Activated T-cell treated with anti-CD3 and anti-CD28 coated beads, Interleukin-2, amount 50 U/mL, for 24 hours (primary cell): ENCODE data around the gene ID2.

Experiments
- DNase-seq: peaks from one replicate; pipeline ENCODE4 v3.0.0-alpha.2; 2020
- H3K27ac Mint-ChIP-seq: 2 replicates; pipeline ENCODE4 v1.8.0; 2020; ENCODE audit warnings: mild to moderate bottlenecking, mixed read lengths
- H3K27me3 Mint-ChIP-seq: 2 replicates; pipeline ENCODE4 v1.8.0; 2020; ENCODE audit warnings: mixed read lengths
- H3K36me3 Mint-ChIP-seq: 2 replicates; pipeline ENCODE4 v1.8.0; 2020; ENCODE audit warnings: low read depth, mixed read lengths
- H3K4me1 Mint-ChIP-seq: 2 replicates; pipeline ENCODE4 v1.8.0; 2020; ENCODE audit warnings: low read depth, mixed read lengths
- H3K4me3 Mint-ChIP-seq: 2 replicates; pipeline ENCODE4 v1.8.0; 2020; ENCODE audit warnings: mild to moderate bottlenecking, moderate library complexity, mixed read lengths
- H3K9me3 Mint-ChIP-seq: 2 replicates; pipeline ENCODE4 v1.8.0; 2020; ENCODE audit warnings: mixed read lengths

ID2 gene

GRCh38 chr2:8656811-8657210 lies 25.0 kb upstream of the ID2 start:
- no peaks in the 10 kb centered on the region for H3K36me3 Mint-ChIP-seq
- no peak overlapping the region for H3K4me3 Mint-ChIP-seq
- peaks cover 9% of the 10 kb centered on the region for H3K27me3 Mint-ChIP-seq
- no peaks in the 10 kb centered on the region for H3K9me3 Mint-ChIP-seq
- no peak overlapping the region for H3K27ac Mint-ChIP-seq
- no peak for DNase-seq
- H3K4me1 Mint-ChIP-seq, result peaks cover 15% of the 10 kb centered on the region

- Mint-ChIP-seq H3K27me3 (peaks cover 9% of the 10 kb centered on the region), H3K9me3 (no peaks in the 10 kb centered on the region), H3K27ac (peak overlapping the region; percentile 65), H3K36me3 (no peaks in the 10 kb centered on the region), H3K4me1 (peaks cover 18% of the 10 kb centered on the region), H3K4me3 (no peak overlapping the region)
- no peak for DNase-seq
Measured at GRCh38 chr2:8657423-8658062, 24.3 kb upstream of the ID2 start.

- H3K27me3 Mint-ChIP-seq, result peaks cover 9% of the 10 kb centered on the region
- H3K27ac Mint-ChIP-seq, result no peak overlapping the region
- no peaks in the 10 kb centered on the region for H3K36me3 Mint-ChIP-seq
- no peak overlapping the region for H3K4me3 Mint-ChIP-seq
- peak; percentile 26 for DNase-seq
- peaks cover 23% of the 10 kb centered on the region for H3K4me1 Mint-ChIP-seq
- no peaks in the 10 kb centered on the region for H3K9me3 Mint-ChIP-seq
Measured at GRCh38 chr2:8658064-8658862, 23.6 kb upstream of the ID2 start.

GRCh38 chr2:8659092-8659734 lies 22.6 kb upstream of the ID2 start:
- Mint-ChIP-seq H3K4me1 (peaks cover 30% of the 10 kb centered on the region), H3K36me3 (no peaks in the 10 kb centered on the region), H3K4me3 (no peak overlapping the region), H3K9me3 (no peaks in the 10 kb centered on the region), H3K27me3 (peaks cover 9% of the 10 kb centered on the region), H3K27ac (peak overlapping the region; percentile 6)
- peak; percentile 25 for DNase-seq

- Mint-ChIP-seq H3K27me3 (peaks cover 9% of the 10 kb centered on the region), H3K9me3 (no peaks in the 10 kb centered on the region), H3K27ac (peak overlapping the region; percentile 18), H3K4me3 (no peak overlapping the region), H3K36me3 (no peaks in the 10 kb centered on the region), H3K4me1 (peaks cover 36% of the 10 kb centered on the region)
- peak; percentile 20 for DNase-seq
Measured at GRCh38 chr2:8659735-8660492, 21.9 kb upstream of the ID2 start.

GRCh38 chr2:8661235-8661634 lies 20.6 kb upstream of the ID2 start:
- no peak overlapping the region for H3K4me3 Mint-ChIP-seq
- H3K4me1 Mint-ChIP-seq, result peaks cover 39% of the 10 kb centered on the region
- DNase-seq, result peak; percentile 13
- no peak overlapping the region for H3K27ac Mint-ChIP-seq
- no peaks in the 10 kb centered on the region for H3K36me3 Mint-ChIP-seq
- peaks cover 5% of the 10 kb centered on the region for H3K27me3 Mint-ChIP-seq
- H3K9me3 Mint-ChIP-seq, result no peaks in the 10 kb centered on the region

- H3K4me3 Mint-ChIP-seq, result no peak overlapping the region
- no peak for DNase-seq
- no peaks in the 10 kb centered on the region for H3K36me3 Mint-ChIP-seq
- H3K4me1 Mint-ChIP-seq, result peaks cover 35% of the 10 kb centered on the region
- no peak overlapping the region for H3K27ac Mint-ChIP-seq
- peaks cover 5% of the 10 kb centered on the region for H3K27me3 Mint-ChIP-seq
- H3K9me3 Mint-ChIP-seq, result no peaks in the 10 kb centered on the region
Measured at GRCh38 chr2:8661736-8662135, 20.1 kb upstream of the ID2 start.

GRCh38 chr2:8662239-8662879 lies 19.5 kb upstream of the ID2 start:
- Mint-ChIP-seq H3K36me3 (no peaks in the 10 kb centered on the region), H3K4me1 (peaks cover 30% of the 10 kb centered on the region), H3K9me3 (no peaks in the 10 kb centered on the region), H3K27ac (no peak overlapping the region), H3K27me3 (peaks cover 4% of the 10 kb centered on the region), H3K4me3 (no peak overlapping the region)
- DNase-seq, result peak; percentile 20

- Mint-ChIP-seq H3K36me3 (no peaks in the 10 kb centered on the region), H3K27me3 (peaks cover 2% of the 10 kb centered on the region), H3K4me3 (no peak overlapping the region), H3K27ac (peak overlapping the region; percentile 4), H3K4me1 (peaks cover 24% of the 10 kb centered on the region), H3K9me3 (no peaks in the 10 kb centered on the region)
- no peak for DNase-seq
Measured at GRCh38 chr2:8663997-8664396, 17.9 kb upstream of the ID2 start.

- Mint-ChIP-seq H3K27me3 (peaks cover 2% of the 10 kb centered on the region), H3K4me3 (no peak overlapping the region), H3K36me3 (no peaks in the 10 kb centered on the region), H3K27ac (no peak overlapping the region), H3K9me3 (no peaks in the 10 kb centered on the region), H3K4me1 (peaks cover 24% of the 10 kb centered on the region)
- no peak for DNase-seq
Measured at GRCh38 chr2:8666581-8666980, 15.3 kb upstream of the ID2 start.

- no peaks in the 10 kb centered on the region for H3K9me3 Mint-ChIP-seq
- no peak overlapping the region for H3K4me3 Mint-ChIP-seq
- H3K27ac Mint-ChIP-seq, result no peak overlapping the region
- no peak for DNase-seq
- peaks cover 19% of the 10 kb centered on the region for H3K4me1 Mint-ChIP-seq
- no peaks in the 10 kb centered on the region for H3K36me3 Mint-ChIP-seq
- H3K27me3 Mint-ChIP-seq, result peaks cover 5% of the 10 kb centered on the region
Measured at GRCh38 chr2:8667896-8668512, 13.9 kb upstream of the ID2 start.

- Mint-ChIP-seq H3K27me3 (peaks cover 15% of the 10 kb centered on the region), H3K27ac (no peak overlapping the region), H3K4me1 (peaks cover 9% of the 10 kb centered on the region), H3K36me3 (peaks cover 4% of the 10 kb centered on the region), H3K4me3 (no peak overlapping the region), H3K9me3 (peaks cover 9% of the 10 kb centered on the region)
- peak; percentile 18 for DNase-seq
Measured at GRCh38 chr2:8669157-8669817, 12.6 kb upstream of the ID2 start.

GRCh38 chr2:8670580-8670979 lies 11.3 kb upstream of the ID2 start:
- H3K9me3 Mint-ChIP-seq, result peaks cover 17% of the 10 kb centered on the region
- DNase-seq, result no peak
- H3K4me1 Mint-ChIP-seq, result no peaks in the 10 kb centered on the region
- H3K4me3 Mint-ChIP-seq, result no peak overlapping the region
- no peak overlapping the region for H3K27ac Mint-ChIP-seq
- H3K27me3 Mint-ChIP-seq, result peaks cover 28% of the 10 kb centered on the region
- H3K36me3 Mint-ChIP-seq, result peaks cover 8% of the 10 kb centered on the region
